Neural cell (in vitro differentiated cells): Measurements from ENCODE around the gene LCP1. TPM values are rescaled to one million over a fixed set of nuclear protein-coding genes. Genes with fewer than 3 reads are reported as not detected.

Experiments used
- H2AFZ ChIP-seq: fragments of 200-600, 300-800 bp; sonication (generic), shearing (Covaris generic); 2 replicates; pipeline ENCODE4 v1.6.0; 2014; ENCODE audit warnings: low read depth, mild to moderate bottlenecking, antibody characterized with exemption, low read length, moderate library complexity
- H3F3A ChIP-seq: fragments of 200-600 bp; shearing (Covaris generic); 2 replicates; pipeline ENCODE4 v1.6.1; 2016; ENCODE audit warnings: mild to moderate bottlenecking, moderate library complexity, mixed read lengths, antibody characterized with exemption, low read length; ENCODE audit not compliant: insufficient read depth, poor library complexity, severe bottlenecking
- H3K27ac ChIP-seq: fragments of 200-600, 300-800 bp; sonication (generic), shearing (Covaris generic); 2 replicates; pipeline ENCODE4 v1.5.1; 2014; ENCODE audit warnings: mild to moderate bottlenecking, low read length, moderate library complexity
- H3K27me3 ChIP-seq: fragments of 300-800, 200-600 bp; sonication (generic), shearing (Covaris generic); 2 replicates; pipeline ENCODE4 v1.6.0; 2014; ENCODE audit warnings: mild to moderate bottlenecking, low read depth, low read length, moderate library complexity; ENCODE audit not compliant: insufficient read depth
- H3K36me3 ChIP-seq: fragments of 300-800, 200-600 bp; sonication (generic), shearing (Covaris generic); 2 replicates; pipeline ENCODE4 v1.5.1; 2014; ENCODE audit warnings: mild to moderate bottlenecking, antibody characterized with exemption, low read length, moderate library complexity; ENCODE audit not compliant: insufficient read depth
- H3K4me2 ChIP-seq: fragments of 300-800, 200-600 bp; sonication (generic), shearing (Covaris generic); 2 replicates; pipeline ENCODE4 v1.6.0; 2014; ENCODE audit warnings: mild to moderate bottlenecking, low read length
- H3K4me3 ChIP-seq: fragments of 300-800, 200-600 bp; sonication (generic), shearing (Covaris generic); 2 replicates; pipeline ENCODE4 v1.5.1; 2014; ENCODE audit warnings: mild to moderate bottlenecking, low read length, moderate library complexity
- H3K79me2 ChIP-seq: fragments of 200-600 bp; shearing (Covaris generic); replicated peaks from 2 replicates; pipeline ENCODE4 v1.6.0; 2014; ENCODE audit warnings: mild to moderate bottlenecking, low read length, moderate library complexity; ENCODE audit not compliant: insufficient read depth
- H3K9ac ChIP-seq: fragments of 300-800, 200-600 bp; sonication (generic), shearing (Covaris generic); 2 replicates; pipeline ENCODE4 v1.6.1; 2016; ENCODE audit warnings: mild to moderate bottlenecking, low read length, mixed read lengths
- H3K9me2 ChIP-seq: fragments of 200-600 bp; shearing (Covaris generic); 2 replicates; pipeline ENCODE4 v1.6.1; 2016; ENCODE audit warnings: mild to moderate bottlenecking, low read length, mixed read lengths; ENCODE audit not compliant: insufficient read depth
- H3K9me3 ChIP-seq: fragments of 200-600, 300-800 bp; sonication (generic), shearing (Covaris generic); 2 replicates; pipeline ENCODE4 v1.6.1; 2016; ENCODE audit warnings: mild to moderate bottlenecking, mixed run types, low read length, moderate library complexity, mixed read lengths
- H4K20me1 ChIP-seq: fragments of 200-600 bp; shearing (Covaris generic); 2 replicates; pipeline ENCODE4 v1.6.1; 2016; ENCODE audit warnings: mild to moderate bottlenecking, mixed run types; ENCODE audit not compliant: insufficient read depth
- EP300 ChIP-seq: fragments of 450-650 bp; conservative IDR thresholded peaks from 2 replicates; pipeline ENCODE4 v1.6.1; 2014; ENCODE audit warnings: antibody characterized with exemption, mild to moderate bottlenecking, moderate library complexity; ENCODE audit not compliant: poor library complexity, severe bottlenecking
- EZH2 ChIP-seq: fragments of 200-600, 300-800 bp; shearing (Covaris generic), sonication (generic); IDR thresholded peaks from 2 replicates; pipeline ENCODE4 v1.6.1; 2014; ENCODE audit warnings: antibody characterized with exemption, low read length, borderline replicate concordance, mild to moderate bottlenecking; ENCODE audit not compliant: insufficient read depth, poor library complexity, severe bottlenecking
- MXI1 ChIP-seq: fragments of 450-650 bp; conservative IDR thresholded peaks from 2 replicates; pipeline ENCODE4 v1.6.1; 2014; ENCODE audit warnings: antibody characterized with exemption, mild to moderate bottlenecking; ENCODE audit not compliant: poor library complexity, severe bottlenecking
- POLR2AphosphoS5 ChIP-seq: IDR thresholded peaks from 2 replicates; pipeline ENCODE4 v1.6.1; 2012
- RAD21 ChIP-seq: fragments of 450-650 bp; conservative IDR thresholded peaks from 2 replicates; pipeline ENCODE4 v1.6.1; 2014; ENCODE audit warnings: antibody characterized with exemption, mild to moderate bottlenecking, moderate library complexity
- SMC3 ChIP-seq: fragments of 450-650 bp; conservative IDR thresholded peaks from 2 replicates; pipeline ENCODE4 v1.6.1; 2014; ENCODE audit warnings: antibody characterized with exemption, mild to moderate bottlenecking, moderate library complexity; ENCODE audit not compliant: poor library complexity
- TAF1 ChIP-seq: IDR thresholded peaks from 2 replicates; pipeline ENCODE4 v1.6.1; 2012; ENCODE audit warnings: low read depth
- polyA plus RNA-seq: library from polyadenylated mRNA; depleted of rRNA; stranded (reverse); fragments of >200 nt; gene quantifications from 2 replicates; pipeline ENCODE4 v1.2.3, GENCODE V29; 2014
- TF ChIP-seq, protein P1 (sequence below): IDR thresholded peaks from 2 replicates; pipeline ENCODE4 v1.6.1; 2012; ENCODE audit warnings: borderline replicate concordance
- TF ChIP-seq, protein P2 (sequence below): fragments of 450-650 bp; IDR thresholded peaks from 2 replicates; pipeline ENCODE4 v1.5.1; 2014; ENCODE audit warnings: antibody characterized with exemption, mild to moderate bottlenecking, moderate library complexity; ENCODE audit not compliant: poor library complexity, severe bottlenecking

The LCP1 gene
- polyA plus RNA-seq, 1 donor from 2014 or later: 0.76 TPM

DNA sequence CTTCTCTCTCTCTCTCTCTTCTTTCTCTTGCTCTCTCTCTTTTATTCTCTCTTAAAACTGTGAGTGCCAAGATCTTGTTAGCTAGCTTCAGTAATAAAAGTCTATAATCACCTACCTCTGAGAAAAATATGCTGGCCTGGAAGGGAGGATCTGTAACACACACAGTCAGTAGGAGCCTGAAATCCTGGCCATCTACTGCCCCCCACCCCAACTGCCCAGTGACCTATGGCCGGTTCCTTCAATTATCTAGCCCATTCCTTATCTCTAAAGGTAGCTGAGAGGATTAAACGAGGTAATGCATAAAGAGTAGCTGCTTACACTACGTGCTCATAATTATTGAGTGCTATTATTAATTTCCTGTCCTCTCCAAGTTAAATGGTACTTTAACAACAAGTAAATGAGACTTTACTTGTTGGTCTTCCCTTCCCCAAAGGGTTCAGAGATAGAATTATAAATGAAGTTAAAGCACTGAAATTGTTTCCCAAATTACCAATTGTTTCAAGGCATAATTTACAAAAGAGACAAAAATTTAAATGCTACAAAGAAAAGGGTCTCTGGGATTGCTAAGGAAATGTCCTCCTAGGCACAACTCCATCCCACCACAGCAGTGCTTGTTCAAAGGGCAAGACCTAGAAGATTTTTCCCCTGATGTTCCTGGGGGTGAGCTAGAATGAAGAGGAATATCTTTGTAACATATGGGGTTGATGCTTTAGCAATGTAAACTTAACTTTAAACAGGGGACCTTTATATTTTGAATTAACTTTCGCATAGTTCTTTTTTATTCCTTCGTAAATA, 1.8 kb downstream of the LCP1 start:
- H4K20me1 ChIP-seq: no peaks in the 10 kb centered on the region
- H3K9me2 ChIP-seq: no peaks in the 10 kb centered on the region
- H3K27ac ChIP-seq: no peak overlapping the region
- no peak overlapping the region for H3K4me3 ChIP-seq
- no peak for TF ChIP-seq EP300
- no peaks in the 10 kb centered on the region for H3K79me2 ChIP-seq
- H3K9ac ChIP-seq: no peak overlapping the region
- no peaks in the 10 kb centered on the region for H3K36me3 ChIP-seq
- no peaks in the 10 kb centered on the region for H3F3A ChIP-seq
- H3K4me2 ChIP-seq: no peak overlapping the region
- no peaks in the 10 kb centered on the region for H3K9me3 ChIP-seq
- no peak overlapping the region for H2AFZ ChIP-seq
- no peaks in the 10 kb centered on the region for H3K27me3 ChIP-seq

DNA sequence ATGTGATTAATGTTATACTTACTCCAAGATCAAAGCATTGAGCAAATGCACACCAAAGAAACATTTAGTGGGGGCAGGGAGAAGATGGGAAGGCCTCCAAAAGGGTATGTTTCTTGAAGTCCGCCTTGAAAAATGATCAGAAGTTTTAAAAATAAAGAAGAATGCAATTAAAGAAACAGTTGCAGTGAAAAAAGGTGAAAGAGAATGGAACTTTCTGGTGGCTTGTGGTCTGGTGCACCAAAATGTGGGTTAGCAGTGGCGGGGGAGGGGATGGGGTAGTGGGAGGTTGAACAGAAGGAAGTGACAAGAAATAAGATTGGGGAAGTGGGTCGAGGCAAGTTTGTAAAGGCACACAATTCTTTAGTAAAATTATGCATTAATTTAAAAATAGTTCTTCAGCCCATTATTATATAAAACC, 2.5 kb downstream of the LCP1 start:
- Histone ChIP-seq H3K27ac (no peak overlapping the region), H3K9me2 (no peaks in the 10 kb centered on the region), H3K79me2 (no peaks in the 10 kb centered on the region), H4K20me1 (no peaks in the 10 kb centered on the region), H3F3A (no peaks in the 10 kb centered on the region), H3K4me2 (no peak overlapping the region), H3K27me3 (no peaks in the 10 kb centered on the region), H2AFZ (no peak overlapping the region), H3K36me3 (no peaks in the 10 kb centered on the region), H3K9ac (no peak overlapping the region), H3K9me3 (no peaks in the 10 kb centered on the region), H3K4me3 (no peak overlapping the region)
- TF ChIP-seq POLR2AphosphoS5: no peak
- TF ChIP-seq RAD21: no peak
- TF ChIP-seq TAF1: no peak
- TF ChIP-seq, protein P1, sequence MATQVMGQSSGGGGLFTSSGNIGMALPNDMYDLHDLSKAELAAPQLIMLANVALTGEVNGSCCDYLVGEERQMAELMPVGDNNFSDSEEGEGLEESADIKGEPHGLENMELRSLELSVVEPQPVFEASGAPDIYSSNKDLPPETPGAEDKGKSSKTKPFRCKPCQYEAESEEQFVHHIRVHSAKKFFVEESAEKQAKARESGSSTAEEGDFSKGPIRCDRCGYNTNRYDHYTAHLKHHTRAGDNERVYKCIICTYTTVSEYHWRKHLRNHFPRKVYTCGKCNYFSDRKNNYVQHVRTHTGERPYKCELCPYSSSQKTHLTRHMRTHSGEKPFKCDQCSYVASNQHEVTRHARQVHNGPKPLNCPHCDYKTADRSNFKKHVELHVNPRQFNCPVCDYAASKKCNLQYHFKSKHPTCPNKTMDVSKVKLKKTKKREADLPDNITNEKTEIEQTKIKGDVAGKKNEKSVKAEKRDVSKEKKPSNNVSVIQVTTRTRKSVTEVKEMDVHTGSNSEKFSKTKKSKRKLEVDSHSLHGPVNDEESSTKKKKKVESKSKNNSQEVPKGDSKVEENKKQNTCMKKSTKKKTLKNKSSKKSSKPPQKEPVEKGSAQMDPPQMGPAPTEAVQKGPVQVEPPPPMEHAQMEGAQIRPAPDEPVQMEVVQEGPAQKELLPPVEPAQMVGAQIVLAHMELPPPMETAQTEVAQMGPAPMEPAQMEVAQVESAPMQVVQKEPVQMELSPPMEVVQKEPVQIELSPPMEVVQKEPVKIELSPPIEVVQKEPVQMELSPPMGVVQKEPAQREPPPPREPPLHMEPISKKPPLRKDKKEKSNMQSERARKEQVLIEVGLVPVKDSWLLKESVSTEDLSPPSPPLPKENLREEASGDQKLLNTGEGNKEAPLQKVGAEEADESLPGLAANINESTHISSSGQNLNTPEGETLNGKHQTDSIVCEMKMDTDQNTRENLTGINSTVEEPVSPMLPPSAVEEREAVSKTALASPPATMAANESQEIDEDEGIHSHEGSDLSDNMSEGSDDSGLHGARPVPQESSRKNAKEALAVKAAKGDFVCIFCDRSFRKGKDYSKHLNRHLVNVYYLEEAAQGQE: no peak
- TF ChIP-seq EZH2: no peak
- TF ChIP-seq SMC3: no peak
- TF ChIP-seq MXI1: no peak
- no peak for TF ChIP-seq EP300
- TF ChIP-seq, protein P2, sequence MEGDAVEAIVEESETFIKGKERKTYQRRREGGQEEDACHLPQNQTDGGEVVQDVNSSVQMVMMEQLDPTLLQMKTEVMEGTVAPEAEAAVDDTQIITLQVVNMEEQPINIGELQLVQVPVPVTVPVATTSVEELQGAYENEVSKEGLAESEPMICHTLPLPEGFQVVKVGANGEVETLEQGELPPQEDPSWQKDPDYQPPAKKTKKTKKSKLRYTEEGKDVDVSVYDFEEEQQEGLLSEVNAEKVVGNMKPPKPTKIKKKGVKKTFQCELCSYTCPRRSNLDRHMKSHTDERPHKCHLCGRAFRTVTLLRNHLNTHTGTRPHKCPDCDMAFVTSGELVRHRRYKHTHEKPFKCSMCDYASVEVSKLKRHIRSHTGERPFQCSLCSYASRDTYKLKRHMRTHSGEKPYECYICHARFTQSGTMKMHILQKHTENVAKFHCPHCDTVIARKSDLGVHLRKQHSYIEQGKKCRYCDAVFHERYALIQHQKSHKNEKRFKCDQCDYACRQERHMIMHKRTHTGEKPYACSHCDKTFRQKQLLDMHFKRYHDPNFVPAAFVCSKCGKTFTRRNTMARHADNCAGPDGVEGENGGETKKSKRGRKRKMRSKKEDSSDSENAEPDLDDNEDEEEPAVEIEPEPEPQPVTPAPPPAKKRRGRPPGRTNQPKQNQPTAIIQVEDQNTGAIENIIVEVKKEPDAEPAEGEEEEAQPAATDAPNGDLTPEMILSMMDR: no peak
